ENCODE results near the gene ENPP1.

ENPP1 gene

DNA sequence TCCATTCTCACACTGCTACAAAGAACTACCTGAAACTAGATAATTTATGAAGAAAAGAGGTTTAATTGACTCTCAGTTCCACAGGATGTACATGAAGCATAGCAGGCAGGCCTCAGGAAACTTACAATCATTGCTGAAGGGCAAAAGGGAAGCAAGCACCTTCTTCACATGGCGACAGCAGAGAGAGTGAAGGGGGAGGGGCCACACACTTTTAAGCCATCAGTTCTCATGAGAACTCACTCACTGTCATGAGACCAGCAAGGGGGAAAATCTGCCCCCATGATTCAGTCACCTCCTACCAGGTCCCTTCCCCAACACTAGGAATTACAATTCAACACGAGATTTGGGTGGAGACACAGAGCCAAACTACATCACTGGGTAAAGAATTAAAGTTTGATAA is 12.5 kb upstream of the ENPP1 start:
- peaks cover 2% of the 10 kb centered on the region for H3K4me1 ChIP-seq
- H3K4me3 ChIP-seq (ENCODE audit: low read depth, low read length): no peak overlapping the region
- no peaks in the 10 kb centered on the region for H3K27me3 ChIP-seq (ENCODE audit: control insufficient read depth, insufficient read depth, low read length)
- no peak overlapping the region for H3K4me2 ChIP-seq (ENCODE audit: low read length)
- no peak overlapping the region for H3K9ac ChIP-seq
- H3K27ac ChIP-seq: no peak overlapping the region
- no peaks in the 10 kb centered on the region for H3K9me3 ChIP-seq (ENCODE audit: control insufficient read depth, low read length)
- H3K36me3 ChIP-seq (ENCODE audit: control insufficient read depth, insufficient read depth, low read length): no peaks in the 10 kb centered on the region
- H2AFZ ChIP-seq: no peak overlapping the region
- H3K79me2 ChIP-seq: no peaks in the 10 kb centered on the region
- TF ChIP-seq, protein P1, sequence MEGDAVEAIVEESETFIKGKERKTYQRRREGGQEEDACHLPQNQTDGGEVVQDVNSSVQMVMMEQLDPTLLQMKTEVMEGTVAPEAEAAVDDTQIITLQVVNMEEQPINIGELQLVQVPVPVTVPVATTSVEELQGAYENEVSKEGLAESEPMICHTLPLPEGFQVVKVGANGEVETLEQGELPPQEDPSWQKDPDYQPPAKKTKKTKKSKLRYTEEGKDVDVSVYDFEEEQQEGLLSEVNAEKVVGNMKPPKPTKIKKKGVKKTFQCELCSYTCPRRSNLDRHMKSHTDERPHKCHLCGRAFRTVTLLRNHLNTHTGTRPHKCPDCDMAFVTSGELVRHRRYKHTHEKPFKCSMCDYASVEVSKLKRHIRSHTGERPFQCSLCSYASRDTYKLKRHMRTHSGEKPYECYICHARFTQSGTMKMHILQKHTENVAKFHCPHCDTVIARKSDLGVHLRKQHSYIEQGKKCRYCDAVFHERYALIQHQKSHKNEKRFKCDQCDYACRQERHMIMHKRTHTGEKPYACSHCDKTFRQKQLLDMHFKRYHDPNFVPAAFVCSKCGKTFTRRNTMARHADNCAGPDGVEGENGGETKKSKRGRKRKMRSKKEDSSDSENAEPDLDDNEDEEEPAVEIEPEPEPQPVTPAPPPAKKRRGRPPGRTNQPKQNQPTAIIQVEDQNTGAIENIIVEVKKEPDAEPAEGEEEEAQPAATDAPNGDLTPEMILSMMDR (IDR thresholded peaks at IDR 0.05): no peak

DNA sequence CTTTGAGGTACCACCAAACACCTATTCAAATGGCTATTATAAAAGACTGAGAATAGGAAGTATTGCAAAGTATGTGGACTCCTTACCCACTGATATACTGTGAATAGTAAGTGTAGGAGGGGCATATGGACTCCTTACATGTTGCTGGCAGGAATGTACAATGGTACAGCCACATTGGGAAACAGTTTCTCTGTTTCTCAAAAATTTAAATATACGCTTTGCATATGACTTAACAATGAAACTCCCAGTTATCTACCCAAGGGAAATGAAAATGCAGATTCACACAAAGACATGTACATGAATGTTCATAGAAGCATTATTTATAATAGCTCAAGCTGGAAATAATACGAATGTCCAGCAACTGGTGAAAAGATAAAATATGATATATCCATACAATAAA is 5.5 kb upstream of the ENPP1 start:
- no peak overlapping the region for H3K4me3 ChIP-seq (ENCODE audit: low read depth, low read length)
- no peak overlapping the region for H3K9ac ChIP-seq
- no peak overlapping the region for H2AFZ ChIP-seq
- no peaks in the 10 kb centered on the region for H3K36me3 ChIP-seq (ENCODE audit: control insufficient read depth, insufficient read depth, low read length)
- H3K4me2 ChIP-seq (ENCODE audit: low read length): no peak overlapping the region
- H3K9me3 ChIP-seq (ENCODE audit: control insufficient read depth, low read length): no peaks in the 10 kb centered on the region
- peaks cover 5% of the 10 kb centered on the region for H3K4me1 ChIP-seq
- H3K27ac ChIP-seq: no peak overlapping the region
- no peaks in the 10 kb centered on the region for H3K27me3 ChIP-seq (ENCODE audit: control insufficient read depth, insufficient read depth, low read length)
- H3K79me2 ChIP-seq: no peaks in the 10 kb centered on the region
- TF ChIP-seq, protein P1 (IDR thresholded peaks at IDR 0.05): no peak

DNA sequence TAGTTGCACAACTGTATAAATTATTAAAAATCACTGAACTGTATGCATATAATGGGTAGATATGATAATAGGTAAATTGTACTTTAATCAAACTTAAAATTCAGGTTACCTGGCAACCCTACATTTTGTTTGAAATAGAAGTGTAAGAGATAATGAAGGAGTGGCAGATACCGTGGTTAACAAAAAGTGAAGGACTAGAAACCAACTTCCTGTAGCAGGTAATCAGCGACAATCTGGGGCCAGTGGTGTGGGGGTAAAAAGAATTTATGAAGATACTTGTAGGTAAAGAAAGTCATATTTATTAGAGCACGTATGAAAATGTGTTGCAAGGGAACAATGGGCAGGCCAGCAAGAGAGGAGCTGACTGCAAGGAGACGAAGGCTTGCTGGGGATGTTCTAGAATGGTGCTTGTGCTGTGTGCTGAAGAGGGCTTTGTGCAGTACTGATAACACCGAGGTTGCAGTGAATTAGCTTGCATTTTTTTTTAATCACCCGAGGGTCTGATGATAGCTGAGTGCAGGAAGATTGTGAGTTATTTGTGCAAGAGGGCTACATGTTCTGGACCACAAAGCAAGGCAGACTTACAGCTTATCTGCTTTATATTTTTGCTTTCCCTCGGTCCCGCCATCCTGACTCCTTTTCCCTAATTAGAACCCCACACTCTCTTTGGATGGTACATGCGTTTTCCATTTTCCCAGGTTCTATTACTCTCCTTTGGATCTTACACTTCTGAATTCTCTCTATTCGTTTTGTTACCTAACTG is 4.6 kb upstream of the ENPP1 start:
- Histone ChIP-seq H3K9ac (no peak overlapping the region), H2AFZ (no peak overlapping the region), H3K36me3 (ENCODE audit: control insufficient read depth, insufficient read depth, low read length) (no peaks in the 10 kb centered on the region), H3K4me3 (ENCODE audit: low read depth, low read length) (no peak overlapping the region), H3K4me2 (ENCODE audit: low read length) (no peak overlapping the region), H3K79me2 (no peaks in the 10 kb centered on the region), H3K4me1 (peaks cover 5% of the 10 kb centered on the region), H3K27me3 (ENCODE audit: control insufficient read depth, insufficient read depth, low read length) (no peaks in the 10 kb centered on the region), H3K9me3 (ENCODE audit: control insufficient read depth, low read length) (no peaks in the 10 kb centered on the region), H3K27ac (no peak overlapping the region)
- TF ChIP-seq, protein P1 (IDR thresholded peaks at IDR 0.05): no peak

DNA sequence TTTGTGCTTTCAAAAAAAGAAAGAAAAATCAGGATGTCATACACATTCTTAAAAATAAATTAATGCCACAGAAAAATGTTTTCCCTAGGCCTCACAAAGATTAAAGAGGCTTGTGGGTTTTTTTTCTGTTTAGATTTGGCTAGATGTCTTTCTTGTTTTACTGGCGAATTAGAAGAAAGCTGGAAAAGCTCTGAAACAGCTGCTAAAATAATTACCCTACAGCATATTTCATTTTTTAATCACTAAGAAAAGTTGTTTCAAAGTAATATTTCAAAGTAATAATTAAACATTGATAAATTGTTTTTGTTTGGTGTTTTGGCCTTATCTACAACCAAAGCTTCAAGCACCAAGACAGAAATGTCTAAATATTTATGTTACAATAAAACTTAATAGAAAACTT is 3.7 kb upstream of the ENPP1 start:
- TF ChIP-seq, protein P1 (IDR thresholded peaks at IDR 0.05): no peak
- Histone ChIP-seq H3K9me3 (ENCODE audit: control insufficient read depth, low read length) (no peaks in the 10 kb centered on the region), H3K36me3 (ENCODE audit: control insufficient read depth, insufficient read depth, low read length) (no peaks in the 10 kb centered on the region), H3K27me3 (ENCODE audit: control insufficient read depth, insufficient read depth, low read length) (no peaks in the 10 kb centered on the region), H3K4me2 (ENCODE audit: low read length) (no peak overlapping the region), H3K4me3 (ENCODE audit: low read depth, low read length) (no peak overlapping the region), H2AFZ (no peak overlapping the region), H3K79me2 (no peaks in the 10 kb centered on the region), H3K4me1 (peaks cover 5% of the 10 kb centered on the region), H3K9ac (no peak overlapping the region), H3K27ac (no peak overlapping the region)

DNA sequence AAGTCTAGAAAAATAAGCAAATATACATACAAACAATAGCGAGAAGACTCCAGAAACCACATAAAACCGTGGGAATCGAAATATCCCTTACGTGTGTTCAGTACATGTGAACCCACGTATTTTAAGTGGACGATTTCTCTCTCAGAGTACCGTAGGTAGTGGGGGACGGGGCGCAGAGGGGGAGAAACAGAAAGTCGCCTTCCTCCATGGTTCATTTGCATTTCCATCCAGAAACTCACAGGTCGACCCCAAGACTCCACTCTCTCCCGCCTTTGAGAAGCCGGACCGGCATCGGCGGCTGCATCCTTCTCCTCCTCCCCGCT is 538 bp upstream of the ENPP1 start:
- peak overlapping the region; percentile 42 for H3K9ac ChIP-seq
- peaks cover 12% of the 10 kb centered on the region for H3K79me2 ChIP-seq
- peak overlapping the region; percentile 90 for H2AFZ ChIP-seq
- H3K9me3 ChIP-seq (ENCODE audit: control insufficient read depth, low read length): no peaks in the 10 kb centered on the region
- no peaks in the 10 kb centered on the region for H3K27me3 ChIP-seq (ENCODE audit: control insufficient read depth, insufficient read depth, low read length)
- peaks cover 7% of the 10 kb centered on the region for H3K4me1 ChIP-seq
- H3K27ac ChIP-seq: peak overlapping the region; percentile 90
- H3K4me3 ChIP-seq (ENCODE audit: low read depth, low read length): peak overlapping the region; percentile 76
- TF ChIP-seq, protein P1 (IDR thresholded peaks at IDR 0.05): no peak
- no peaks in the 10 kb centered on the region for H3K36me3 ChIP-seq (ENCODE audit: control insufficient read depth, insufficient read depth, low read length)
- peak overlapping the region; percentile 96 for H3K4me2 ChIP-seq (ENCODE audit: low read length)
